ENCODE results near the gene GRK2. TPM values are rescaled to one million over a fixed set of nuclear protein-coding genes. Genes with fewer than 3 reads are reported as not detected.

GRK2 gene
- total and polyA plus RNA-seq, 2 donors (not counting 1 experiment from before 2014, with no cell fraction given), result 20.1 to 28.9 TPM

GRCh38 chr11:67310246-67311050 lies 44.2 kb downstream of the GRK2 start:
- TF ChIP-seq CTCF (conservative IDR thresholded peaks at IDR 0.05 in 1 of 2, IDR thresholded peaks at IDR 0.05 in 1 of 2; ENCODE audit: low read depth in 1 of 2, low read length in 2 of 2) (no peak), EZH2 (IDR thresholded peaks at IDR 0.05; ENCODE audit: low read length, missing control alignments) (no peak)
- peaks cover 2% of the 10 kb centered on the region for H3K36me3 ChIP-seq (ENCODE audit: control insufficient read depth, insufficient read depth, low read length)
- no peaks in the 10 kb centered on the region for H3K9me3 ChIP-seq (ENCODE audit: control insufficient read depth, insufficient read depth, low read depth, low read length)
- no peak overlapping the region for H3K27ac ChIP-seq (ENCODE audit: insufficient read depth, low read length)
- no peak overlapping the region for H3K9ac ChIP-seq (ENCODE audit: insufficient read depth, low read length)
- H2AFZ ChIP-seq (ENCODE audit: low read length), result no peak overlapping the region
- no peaks in the 10 kb centered on the region for H3K79me2 ChIP-seq (ENCODE audit: control insufficient read depth, insufficient read depth, low read length)
- H3K4me3 ChIP-seq (replicated peaks in 1 of 4; ENCODE audit: control extremely low read depth in 1 of 4, insufficient read depth in 1 of 4, low read depth in 3 of 4, low read length in 4 of 4), result no peak overlapping the region
- H3K4me1 ChIP-seq (ENCODE audit: control insufficient read depth, extremely low read depth, insufficient read depth, low read length), result no peaks in the 10 kb centered on the region
- H3K27me3 ChIP-seq (ENCODE audit: control insufficient read depth, insufficient read depth, low read length), result no peaks in the 10 kb centered on the region
- no peaks in the 10 kb centered on the region for H4K20me1 ChIP-seq (ENCODE audit: control insufficient read depth, extremely low read depth, insufficient read depth, low read length)
- no peak for DNase-seq (ENCODE audit: low read depth in 2 of 2)
- H3K4me2 ChIP-seq (ENCODE audit: extremely low read depth, insufficient read depth, low read length), result no peak overlapping the region

GRCh38 chr11:67311051-67311555 lies 44.8 kb downstream of the GRK2 start:
- Histone ChIP-seq H3K36me3 (ENCODE audit: control insufficient read depth, insufficient read depth, low read length) (peaks cover 2% of the 10 kb centered on the region), H3K79me2 (ENCODE audit: control insufficient read depth, insufficient read depth, low read length) (no peaks in the 10 kb centered on the region), H3K4me2 (ENCODE audit: extremely low read depth, insufficient read depth, low read length) (no peak overlapping the region), H3K4me3 (replicated peaks in 1 of 4; ENCODE audit: control extremely low read depth in 1 of 4, insufficient read depth in 1 of 4, low read depth in 3 of 4, low read length in 4 of 4) (no peak overlapping the region), H3K27me3 (ENCODE audit: control insufficient read depth, insufficient read depth, low read length) (no peaks in the 10 kb centered on the region), H3K9me3 (ENCODE audit: control insufficient read depth, insufficient read depth, low read depth, low read length) (no peaks in the 10 kb centered on the region), H2AFZ (ENCODE audit: low read length) (no peak overlapping the region), H3K4me1 (ENCODE audit: control insufficient read depth, extremely low read depth, insufficient read depth, low read length) (no peaks in the 10 kb centered on the region), H3K27ac (ENCODE audit: insufficient read depth, low read length) (no peak overlapping the region), H3K9ac (ENCODE audit: insufficient read depth, low read length) (no peak overlapping the region), H4K20me1 (ENCODE audit: control insufficient read depth, extremely low read depth, insufficient read depth, low read length) (no peaks in the 10 kb centered on the region)
- no peak for DNase-seq (ENCODE audit: low read depth in 2 of 2)
- no peak for TF ChIP-seq CTCF (conservative IDR thresholded peaks at IDR 0.05 in 1 of 2, IDR thresholded peaks at IDR 0.05 in 1 of 2; ENCODE audit: low read depth in 1 of 2, low read length in 2 of 2)

GRCh38 chr11:67311556-67312082 lies 45.3 kb downstream of the GRK2 start:
- Histone ChIP-seq H3K4me2 (ENCODE audit: extremely low read depth, insufficient read depth, low read length) (no peak overlapping the region), H3K27me3 (ENCODE audit: control insufficient read depth, insufficient read depth, low read length) (no peaks in the 10 kb centered on the region), H3K27ac (ENCODE audit: insufficient read depth, low read length) (no peak overlapping the region), H3K4me3 (replicated peaks in 1 of 4; ENCODE audit: control extremely low read depth in 1 of 4, insufficient read depth in 1 of 4, low read depth in 3 of 4, low read length in 4 of 4) (no peak overlapping the region), H2AFZ (ENCODE audit: low read length) (no peak overlapping the region), H4K20me1 (ENCODE audit: control insufficient read depth, extremely low read depth, insufficient read depth, low read length) (no peaks in the 10 kb centered on the region), H3K9me3 (ENCODE audit: control insufficient read depth, insufficient read depth, low read depth, low read length) (no peaks in the 10 kb centered on the region), H3K9ac (ENCODE audit: insufficient read depth, low read length) (no peak overlapping the region), H3K79me2 (ENCODE audit: control insufficient read depth, insufficient read depth, low read length) (no peaks in the 10 kb centered on the region), H3K4me1 (ENCODE audit: control insufficient read depth, extremely low read depth, insufficient read depth, low read length) (no peaks in the 10 kb centered on the region), H3K36me3 (ENCODE audit: control insufficient read depth, insufficient read depth, low read length) (peaks cover 2% of the 10 kb centered on the region)
- no peak for DNase-seq (ENCODE audit: low read depth in 2 of 2)
- TF ChIP-seq EZH2 (IDR thresholded peaks at IDR 0.05; ENCODE audit: low read length, missing control alignments), result no peak
- no peak for TF ChIP-seq CTCF (conservative IDR thresholded peaks at IDR 0.05 in 1 of 2, IDR thresholded peaks at IDR 0.05 in 1 of 2; ENCODE audit: low read depth in 1 of 2, low read length in 2 of 2)
